HG03520 (cell line): ENCODE data around the gene PSG3.
"Not testable (repeated sequence)": the region's sequence is repeated elsewhere in the genome, so short reads cannot be mapped to it uniquely, and the experiment has no call there.

Source experiments
- ATAC-seq: cut with Tn5 transposase; IDR thresholded peaks from one replicate; pipeline ENCODE4 v1.9.1; 2021; ENCODE audit warnings: mild to moderate bottlenecking, moderate library complexity; ENCODE audit not compliant: unreplicated experiment

Gene PSG3

DNA sequence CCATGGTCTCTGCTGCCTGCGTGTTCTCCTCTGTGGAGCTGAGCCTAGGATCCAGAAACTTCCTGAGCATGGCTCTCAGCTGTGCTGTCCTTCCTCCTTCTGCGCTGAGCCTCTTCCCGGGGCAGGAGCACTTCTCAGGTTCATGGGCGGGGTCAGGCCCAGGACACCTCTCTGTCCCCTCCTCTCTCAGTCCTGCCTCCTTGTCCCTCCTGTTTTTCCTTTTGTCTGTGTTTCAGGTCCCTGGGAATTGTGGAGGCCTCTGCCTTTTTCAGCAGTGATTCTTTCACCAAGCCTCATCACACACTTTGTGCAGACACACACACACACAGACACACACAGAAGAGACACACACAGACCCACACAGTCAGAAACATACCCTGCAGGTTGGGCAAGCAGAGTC lies at the start of gene PSG3:
TSS of gene PSG3 (minus strand) at position 101 of the 400 bp plus-strand sequence. CDS start at position 4, 97 bp downstream.
- not testable (repeated sequence) for ATAC-seq

DNA sequence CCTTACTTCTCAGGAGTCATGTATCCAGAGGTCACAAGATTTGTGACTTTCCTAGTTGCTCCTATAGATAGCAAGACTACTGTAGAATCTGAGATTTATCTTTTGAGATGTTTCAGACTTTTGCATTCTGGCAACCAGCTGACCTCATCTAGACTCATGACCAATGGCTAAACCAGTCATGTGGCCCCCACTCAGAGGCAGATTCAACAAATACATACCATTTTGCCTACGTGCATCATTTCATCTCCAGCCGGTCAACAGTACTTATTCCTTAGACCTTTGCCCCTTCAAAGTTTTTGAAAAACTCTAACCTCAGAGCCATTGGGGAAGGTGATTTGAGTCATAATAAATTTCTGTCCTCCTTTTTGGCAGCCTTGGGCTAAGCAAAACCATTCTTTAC lies 48.5 kb upstream of the PSG3 start:
- not testable (repeated sequence) for ATAC-seq

DNA sequence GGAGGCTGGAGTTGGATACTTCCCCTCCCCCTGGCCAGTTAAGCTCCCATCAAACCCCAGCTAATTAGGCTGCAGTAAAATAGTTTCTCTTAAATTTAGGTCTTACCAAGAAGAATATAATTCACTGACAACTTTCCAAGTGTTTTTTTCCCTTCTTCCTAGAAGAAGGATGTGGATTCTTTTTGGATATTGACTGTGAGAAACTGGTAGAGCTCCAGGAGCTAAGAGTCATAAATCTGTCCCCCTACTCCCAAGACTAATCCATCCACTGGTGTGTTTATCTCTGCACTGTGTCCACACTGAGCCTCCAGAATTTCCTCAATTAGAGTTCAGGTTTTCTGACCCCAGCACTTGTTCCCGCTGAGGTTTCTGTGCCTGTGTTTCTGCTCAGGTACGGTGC lies 47.5 kb upstream of the PSG3 start:
- ATAC-seq: not testable (repeated sequence)

DNA sequence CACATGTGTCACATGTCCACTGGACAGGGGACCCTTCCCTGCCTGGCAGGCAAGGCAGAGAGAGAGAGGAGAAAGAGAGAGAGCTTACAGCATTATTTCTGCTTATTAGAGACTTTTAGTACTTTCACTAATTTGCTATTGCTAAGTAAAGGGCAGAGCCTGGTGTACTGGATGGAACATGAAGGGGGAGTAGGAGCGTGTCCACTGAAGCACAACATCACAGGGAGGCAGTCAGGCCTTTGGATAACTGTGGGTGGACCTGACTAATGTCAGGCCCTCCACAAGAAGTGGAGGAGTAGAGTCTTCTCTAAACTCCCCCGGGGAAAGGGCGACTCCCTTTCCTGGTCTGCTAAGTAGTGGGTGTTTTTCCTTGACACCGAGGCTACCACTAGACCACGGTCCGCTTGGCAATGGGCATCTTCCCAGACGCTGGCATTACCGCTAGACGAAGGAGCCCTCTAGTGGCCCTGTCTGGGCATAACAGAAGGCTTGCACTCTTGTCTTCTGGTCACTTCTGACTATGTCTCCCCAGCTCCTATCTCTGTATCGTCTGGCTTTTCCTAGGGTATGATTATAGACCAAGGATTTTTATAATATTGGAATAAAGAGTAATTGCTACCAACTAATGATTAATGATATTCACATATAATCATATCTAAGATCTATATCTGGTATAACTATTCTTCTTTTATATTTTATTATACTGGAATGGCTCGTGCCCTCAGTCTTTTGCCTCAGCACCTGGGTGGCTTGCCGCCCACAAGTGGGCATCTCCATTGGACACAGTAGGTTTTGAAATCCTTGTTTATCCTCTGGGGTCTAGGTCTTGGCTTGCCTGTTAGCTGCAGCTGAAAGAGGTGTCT lies 36.7 kb upstream of the PSG3 start:
- not testable (repeated sequence) for ATAC-seq

DNA sequence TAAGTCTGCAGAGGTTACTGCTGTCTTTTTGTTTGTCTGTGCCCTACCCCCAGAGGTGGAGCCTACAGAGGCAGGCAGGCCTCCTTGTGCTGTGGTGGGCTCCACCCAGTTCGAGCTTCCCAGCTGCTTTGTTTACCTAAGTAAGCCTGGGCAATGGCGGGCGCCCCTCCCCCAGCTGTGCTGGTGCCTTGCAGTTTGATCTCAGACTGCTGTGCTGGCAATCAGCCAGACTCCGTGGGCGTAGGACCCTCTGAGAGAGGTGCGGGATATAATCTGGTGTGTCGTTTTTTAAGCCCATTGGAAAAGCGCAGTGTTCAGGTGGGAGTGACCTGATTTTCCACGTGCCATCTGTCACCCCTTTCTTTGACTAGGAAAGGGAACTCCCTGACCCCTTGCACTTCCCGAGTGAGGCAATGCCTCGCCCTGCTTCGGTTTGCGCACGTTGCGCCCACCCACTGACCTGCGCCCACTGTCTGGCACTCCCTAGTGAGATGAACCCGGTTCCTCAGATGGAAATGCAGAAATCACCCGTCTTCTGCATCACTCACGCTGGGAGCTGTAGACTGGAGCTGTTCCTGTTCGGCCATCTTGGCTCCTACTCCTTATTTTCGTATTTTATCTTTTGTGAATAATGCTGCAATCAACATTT lies 34.4 kb upstream of the PSG3 start:
- ATAC-seq: not testable (repeated sequence)

DNA sequence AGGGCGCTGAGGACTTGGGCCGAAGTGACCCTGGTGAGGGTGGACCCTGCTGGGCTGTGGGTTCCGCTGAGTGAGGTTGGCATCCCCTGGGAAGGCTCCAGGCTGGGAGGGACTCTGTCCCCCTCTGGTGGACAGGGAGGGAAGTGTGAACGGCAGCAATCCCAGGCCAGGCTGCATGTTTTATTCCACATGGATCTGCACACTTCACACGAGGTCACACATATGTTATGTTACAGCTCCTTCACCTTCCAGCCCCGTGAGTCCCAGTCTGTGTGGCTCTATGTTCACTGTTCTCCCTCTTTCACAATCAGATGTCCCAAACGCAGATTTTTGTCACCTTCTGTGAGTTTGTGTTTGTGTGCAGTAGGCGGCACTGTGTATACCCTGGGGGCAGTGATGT lies 27.0 kb upstream of the PSG3 start:
- not testable (repeated sequence) for ATAC-seq

DNA sequence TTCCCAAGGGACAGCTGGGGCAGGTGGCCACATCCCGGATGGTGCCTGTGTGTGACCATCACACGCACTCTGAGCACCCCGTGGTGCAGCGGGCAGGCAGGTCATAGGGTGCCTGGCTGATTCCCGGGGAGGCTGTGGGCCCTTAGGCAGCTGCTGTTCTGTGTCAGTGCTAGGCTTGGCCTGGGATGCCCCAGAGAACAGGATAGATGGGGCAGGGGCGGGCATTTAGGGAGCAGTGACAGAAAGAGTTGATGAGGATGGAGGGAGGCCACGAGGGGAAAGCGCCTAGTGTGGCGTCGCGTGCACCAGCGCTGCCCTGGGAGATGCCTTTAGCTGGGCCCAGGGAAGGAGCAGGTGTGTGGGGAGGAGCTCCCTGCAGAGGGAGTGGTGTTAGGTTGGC lies 26.6 kb upstream of the PSG3 start:
- ATAC-seq: not testable (repeated sequence)

DNA sequence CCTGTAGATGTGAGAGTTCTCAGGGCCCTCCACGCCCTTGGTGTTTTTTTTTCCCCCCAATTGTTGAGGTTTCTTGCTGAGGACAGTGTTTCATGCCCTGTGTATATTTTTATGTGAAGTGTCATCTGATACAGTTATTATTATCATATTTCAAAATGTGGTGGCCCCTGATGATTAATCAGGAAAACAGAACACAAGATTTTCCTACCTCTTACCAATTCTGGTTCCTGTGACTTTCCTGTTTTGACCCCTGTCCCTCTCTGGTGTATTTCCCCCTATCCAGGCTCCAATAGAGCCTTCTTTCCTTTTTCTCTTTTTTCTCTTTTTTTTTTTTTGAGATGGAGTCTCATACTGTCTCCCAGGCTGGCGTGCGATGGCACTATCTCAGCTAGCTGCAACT lies 24.6 kb upstream of the PSG3 start:
- no peak for ATAC-seq

DNA sequence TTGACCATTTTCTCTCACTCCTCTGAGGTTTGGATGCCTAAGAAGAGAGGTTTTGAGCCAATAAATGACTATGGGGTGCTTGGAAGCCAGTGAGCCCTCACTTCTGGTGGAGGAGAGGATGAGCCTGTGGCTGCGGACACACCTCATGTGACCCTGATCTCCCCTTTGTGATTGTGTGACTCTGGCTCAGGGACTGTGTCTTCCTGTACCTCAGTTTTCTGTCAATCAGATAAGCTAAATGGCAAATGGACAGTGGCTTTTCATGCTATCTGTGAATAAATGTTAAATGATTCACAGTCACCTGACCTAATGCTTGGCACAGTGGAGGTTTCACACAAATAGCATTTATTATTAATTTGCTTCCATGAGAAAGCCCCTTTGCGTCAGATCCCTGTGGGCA lies 22.5 kb upstream of the PSG3 start:
- no peak for ATAC-seq

DNA sequence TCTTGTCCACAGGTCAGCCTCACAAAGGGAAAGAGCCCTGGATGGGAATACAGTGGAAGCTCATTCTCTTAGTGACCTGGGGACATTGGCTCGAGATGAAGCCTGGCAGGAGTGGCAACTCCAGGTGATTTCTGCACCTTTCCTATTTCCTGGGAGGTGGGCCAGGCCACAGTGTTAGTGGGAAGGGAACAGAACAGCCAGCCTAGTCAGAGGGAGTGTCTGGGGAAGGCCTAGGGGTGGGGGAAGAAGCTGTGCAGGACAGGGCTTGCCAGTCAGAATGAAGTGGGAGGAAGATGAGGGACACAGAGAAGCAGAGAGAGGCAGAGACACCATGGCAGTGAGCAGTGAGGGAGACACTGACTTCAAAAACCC lies 21.6 kb upstream of the PSG3 start:
- ATAC-seq: not testable (repeated sequence)

DNA sequence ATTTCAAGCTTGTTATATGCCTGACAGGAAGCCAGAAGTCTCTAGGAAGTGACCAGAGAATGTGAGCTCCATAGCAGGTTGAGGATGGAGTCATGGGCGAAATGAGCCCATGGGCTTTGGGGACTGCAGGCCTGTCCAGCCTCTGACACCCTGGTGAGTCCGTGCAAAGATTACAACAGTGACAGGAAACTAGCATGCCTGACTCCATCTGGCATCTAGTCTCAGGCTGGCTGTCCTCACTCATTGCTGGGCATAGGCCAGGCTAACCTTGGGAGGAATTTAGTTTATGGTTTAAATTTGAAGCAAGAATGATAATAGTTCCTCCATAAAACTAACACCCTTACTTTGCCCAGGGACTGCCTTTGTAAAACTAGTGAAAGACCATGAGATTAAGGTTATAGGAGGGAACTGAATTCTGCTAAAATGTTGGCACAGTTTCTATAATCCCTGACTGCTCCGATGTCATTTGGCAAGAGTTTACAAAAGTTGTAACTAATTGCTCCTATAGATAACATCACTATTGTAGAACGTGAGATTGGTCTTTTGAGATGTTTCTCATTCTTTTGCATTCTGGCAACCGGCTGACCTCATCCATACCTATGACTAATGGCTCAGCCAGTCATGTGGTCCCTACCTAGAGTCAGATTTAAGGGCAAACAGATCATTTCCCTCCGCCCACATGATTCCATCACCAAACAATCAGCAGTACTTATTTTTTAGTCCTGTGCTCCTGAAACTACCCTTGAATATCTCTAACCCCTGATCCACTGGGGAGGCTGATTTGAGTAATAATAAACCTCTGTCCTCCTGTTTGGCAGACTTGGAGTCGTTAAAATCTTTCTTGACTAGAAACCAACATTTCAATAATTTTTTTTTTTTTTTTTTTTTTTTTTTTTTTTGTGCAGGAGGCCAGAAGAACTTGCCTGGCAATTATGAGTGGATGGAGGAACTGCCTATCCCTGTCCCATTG lies 21.0 kb upstream of the PSG3 start:
- not testable (repeated sequence) for ATAC-seq

DNA sequence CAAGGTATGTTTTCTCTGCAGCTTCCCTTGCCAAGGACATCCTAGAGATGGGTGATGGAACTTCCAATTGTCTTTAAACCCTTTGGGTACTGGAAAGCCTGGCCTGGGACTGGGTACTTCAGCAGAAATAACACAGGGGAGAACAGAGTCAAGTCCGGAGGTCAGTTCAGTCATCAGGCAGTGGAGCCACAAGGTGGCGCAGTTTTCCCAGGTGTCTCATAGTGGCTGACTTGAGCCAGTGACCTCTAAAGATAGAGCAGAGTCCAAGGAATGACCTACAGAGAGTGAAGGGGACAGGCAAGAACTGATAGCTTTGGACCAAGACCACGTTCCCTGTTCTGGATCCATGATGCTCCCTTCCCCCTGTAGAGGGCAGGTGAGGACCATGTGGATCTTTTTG lies 18.4 kb upstream of the PSG3 start:
- ATAC-seq: not testable (repeated sequence)

DNA sequence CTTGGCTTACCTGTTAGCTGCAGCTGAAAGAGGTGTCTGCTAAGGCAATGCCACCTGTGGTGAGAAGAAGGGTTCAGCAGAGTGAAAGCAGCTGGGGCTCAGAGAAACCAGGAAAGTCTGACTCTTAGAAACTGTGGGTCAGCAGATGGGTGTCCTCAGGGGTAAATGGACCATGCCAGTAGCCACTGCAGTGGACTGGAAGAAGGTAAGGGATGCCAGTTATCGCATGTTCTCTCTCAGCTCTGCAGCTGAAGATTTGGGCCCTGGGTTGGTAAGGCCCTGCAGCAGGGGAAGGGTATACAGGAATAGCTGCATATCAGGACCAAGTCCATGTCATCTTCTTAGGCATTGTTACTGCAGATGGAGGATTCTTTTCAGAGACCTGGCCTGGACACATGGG lies 12.0 kb upstream of the PSG3 start:
- ATAC-seq: not testable (repeated sequence)

DNA sequence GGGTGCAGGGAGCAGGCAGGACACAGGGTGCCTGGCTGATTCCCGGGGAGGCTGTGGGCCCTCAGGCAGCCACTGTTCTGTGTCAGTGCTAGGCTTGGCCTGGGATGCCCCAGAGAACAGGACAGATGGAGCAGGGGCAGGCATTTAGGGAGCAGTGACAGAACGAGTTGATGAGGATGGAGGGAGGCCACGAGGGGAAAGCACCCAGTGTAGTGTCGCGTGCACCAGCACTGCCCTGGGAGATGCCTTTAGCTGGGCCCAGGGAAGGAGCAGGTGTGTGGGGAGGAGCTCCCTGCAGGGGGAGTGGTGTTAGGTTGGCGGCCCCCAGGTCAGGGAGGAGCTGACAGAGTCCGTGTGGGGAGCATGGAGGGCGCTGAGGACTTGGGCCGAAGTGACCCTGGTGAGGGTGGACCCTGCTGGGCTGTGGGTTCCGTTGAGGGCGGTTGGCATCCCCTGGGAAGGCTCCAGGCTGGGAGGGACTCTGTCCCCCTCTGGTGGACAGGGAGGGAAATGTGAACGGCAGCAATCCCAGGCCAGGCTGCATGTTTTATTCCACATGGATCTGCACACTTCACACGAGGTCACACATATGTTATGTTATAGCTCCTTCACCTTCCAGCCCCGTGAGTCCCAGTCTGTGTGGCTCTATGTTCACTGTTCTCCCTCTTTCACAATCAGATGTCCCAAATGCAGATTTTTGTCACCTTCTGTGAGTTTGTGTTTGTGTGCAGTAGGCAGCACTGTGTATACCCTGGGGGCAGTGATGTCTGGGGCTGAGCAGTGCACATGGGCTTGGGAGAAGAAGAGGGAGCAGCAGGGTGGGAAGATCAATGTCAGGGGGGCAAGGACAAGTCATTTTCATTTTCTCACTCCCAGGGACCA lies 1.7 kb upstream of the PSG3 start:
- not testable (repeated sequence) for ATAC-seq

DNA sequence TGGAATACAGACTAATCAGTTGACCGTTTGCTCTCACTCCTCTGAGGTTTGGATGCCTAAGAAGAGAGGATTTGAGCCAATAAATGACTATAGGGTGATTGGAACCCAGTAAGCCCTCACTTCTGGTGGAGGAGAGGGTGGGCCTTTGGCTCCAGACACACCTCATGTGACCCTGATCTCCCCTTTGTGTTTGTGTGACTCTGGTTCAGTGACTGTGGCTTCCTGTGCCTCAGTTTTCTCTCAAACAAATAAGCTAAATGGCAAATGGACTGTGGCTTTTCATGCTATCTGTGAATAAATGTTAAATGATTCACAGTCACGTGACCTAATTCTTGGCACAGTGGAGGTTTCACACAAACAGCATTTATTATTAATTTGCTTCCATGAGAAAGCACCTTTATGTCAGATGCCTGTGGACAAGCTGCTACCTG lies 2.7 kb downstream of the PSG3 start:
- not testable (repeated sequence) for ATAC-seq

DNA sequence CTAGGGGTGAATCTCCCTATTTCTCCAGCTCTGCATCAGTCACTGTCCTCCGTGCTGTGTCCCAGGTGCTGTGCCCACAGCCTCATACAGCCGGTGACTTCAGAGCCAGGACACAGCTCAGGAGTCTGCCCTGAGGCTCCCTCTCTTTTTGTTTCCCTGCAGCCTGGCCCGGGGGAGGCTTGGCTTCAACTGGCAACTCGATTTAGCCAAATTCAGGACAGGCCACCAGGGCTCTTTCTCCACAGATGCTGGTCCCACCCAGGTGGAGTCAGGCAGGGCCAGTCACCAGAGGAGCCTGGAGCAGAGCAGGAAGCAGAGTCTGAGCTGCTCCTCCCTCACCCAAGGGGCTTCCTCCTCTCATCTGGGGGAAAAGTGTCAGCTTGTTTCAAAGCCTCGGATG lies 11.9 kb downstream of the PSG3 start:
- not testable (repeated sequence) for ATAC-seq

DNA sequence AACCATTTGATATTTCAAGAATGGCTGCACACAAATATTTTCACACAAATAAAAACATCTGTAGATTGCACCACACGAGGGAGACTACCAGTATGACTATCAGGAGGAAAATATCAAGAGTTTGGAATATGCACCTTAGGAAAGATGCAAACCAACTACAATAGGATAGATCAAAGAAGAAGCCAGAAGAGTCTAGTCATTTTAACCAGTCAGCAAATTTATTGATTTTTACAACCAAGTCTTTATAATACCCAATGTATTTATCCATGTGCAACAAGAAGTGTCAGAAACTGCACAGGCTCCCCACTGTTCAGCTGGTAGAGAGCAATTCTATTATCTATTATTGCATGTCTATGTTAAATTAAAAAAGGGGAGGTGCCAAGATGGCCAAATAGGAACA lies 26.3 kb downstream of the PSG3 start:
- not testable (repeated sequence) for ATAC-seq

DNA sequence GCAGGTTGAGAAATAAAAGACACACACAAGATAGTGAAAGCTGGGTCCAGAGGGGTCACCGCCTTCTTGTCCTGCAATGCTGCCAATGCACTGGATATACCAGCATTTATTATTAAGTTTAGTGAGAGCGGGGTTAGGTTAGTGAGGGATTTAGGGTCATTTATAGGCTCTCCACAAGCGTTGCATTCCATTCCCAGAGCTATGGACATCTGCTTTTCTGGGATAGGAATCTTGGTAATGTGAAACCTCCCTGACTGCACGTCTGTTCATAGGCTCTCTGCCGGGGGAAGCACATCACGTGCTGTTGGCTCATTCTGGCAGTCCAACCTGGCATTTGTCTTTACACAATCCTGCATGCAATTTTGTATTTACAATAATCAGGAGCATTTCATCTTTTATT lies 27.5 kb downstream of the PSG3 start:
- not testable (repeated sequence) for ATAC-seq

DNA sequence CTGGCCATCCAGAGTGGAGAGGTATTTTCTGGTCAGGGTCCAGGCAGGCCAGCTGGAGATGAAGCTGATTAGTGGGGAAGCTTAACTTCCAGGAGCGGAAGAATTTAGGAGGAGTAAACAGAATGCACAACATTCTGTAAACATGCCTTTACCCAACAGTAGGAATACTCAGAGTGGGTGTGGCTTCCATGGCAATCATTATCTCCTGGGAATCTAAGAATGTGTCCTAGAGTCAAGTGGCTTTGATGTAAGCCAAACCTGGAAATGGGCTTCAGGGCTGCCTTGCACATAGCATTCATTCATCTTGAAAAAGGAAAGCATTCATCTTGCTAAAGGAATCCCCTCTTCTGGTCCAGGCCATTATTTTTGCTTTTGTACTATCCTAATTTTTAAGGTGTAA lies 29.3 kb downstream of the PSG3 start:
- not testable (repeated sequence) for ATAC-seq

DNA sequence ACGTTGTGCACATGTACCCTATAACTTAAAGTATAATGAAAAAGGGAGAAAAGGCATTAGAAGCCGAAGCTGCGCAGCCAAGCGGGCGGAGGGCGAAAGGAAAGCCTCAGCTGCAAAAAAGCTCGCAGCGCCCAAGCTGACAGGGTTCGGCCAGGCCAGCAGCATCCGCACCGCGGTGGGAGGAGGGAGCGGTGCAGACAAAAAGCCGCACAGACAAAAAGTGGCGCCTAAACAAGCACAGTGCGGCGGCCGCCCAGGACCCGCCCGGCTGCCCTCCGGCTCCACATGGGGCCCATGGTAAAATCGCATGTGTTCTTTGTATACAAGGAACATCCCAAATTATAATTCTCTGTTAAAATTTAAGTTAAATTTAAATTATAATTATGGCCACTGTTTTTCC lies 42.4 kb downstream of the PSG3 start:
- ATAC-seq: no peak
